ENCODE data around the gene CNEP1R1.

DNA sequence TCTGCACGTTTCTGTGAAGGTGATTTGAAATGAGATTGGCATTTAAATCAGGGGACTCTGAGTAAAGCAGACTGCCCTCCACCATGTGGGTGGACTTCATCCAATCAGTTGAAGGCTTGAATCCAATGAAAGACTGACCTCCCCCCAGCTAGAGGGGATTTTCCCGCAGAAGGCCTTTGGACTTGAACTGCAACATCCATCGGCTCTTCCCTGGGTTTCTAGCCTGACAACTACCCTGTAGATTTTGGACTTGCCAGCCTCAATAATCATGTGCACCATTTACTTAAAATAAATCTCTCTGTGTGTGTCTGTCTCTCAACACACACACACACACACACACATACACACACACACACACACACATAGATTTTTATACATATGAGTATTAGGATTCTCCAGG is 23.9 kb upstream of the CNEP1R1 start:
- TF ChIP-seq, protein P1, sequence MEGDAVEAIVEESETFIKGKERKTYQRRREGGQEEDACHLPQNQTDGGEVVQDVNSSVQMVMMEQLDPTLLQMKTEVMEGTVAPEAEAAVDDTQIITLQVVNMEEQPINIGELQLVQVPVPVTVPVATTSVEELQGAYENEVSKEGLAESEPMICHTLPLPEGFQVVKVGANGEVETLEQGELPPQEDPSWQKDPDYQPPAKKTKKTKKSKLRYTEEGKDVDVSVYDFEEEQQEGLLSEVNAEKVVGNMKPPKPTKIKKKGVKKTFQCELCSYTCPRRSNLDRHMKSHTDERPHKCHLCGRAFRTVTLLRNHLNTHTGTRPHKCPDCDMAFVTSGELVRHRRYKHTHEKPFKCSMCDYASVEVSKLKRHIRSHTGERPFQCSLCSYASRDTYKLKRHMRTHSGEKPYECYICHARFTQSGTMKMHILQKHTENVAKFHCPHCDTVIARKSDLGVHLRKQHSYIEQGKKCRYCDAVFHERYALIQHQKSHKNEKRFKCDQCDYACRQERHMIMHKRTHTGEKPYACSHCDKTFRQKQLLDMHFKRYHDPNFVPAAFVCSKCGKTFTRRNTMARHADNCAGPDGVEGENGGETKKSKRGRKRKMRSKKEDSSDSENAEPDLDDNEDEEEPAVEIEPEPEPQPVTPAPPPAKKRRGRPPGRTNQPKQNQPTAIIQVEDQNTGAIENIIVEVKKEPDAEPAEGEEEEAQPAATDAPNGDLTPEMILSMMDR (IDR thresholded peaks at IDR 0.05; ENCODE audit: insufficient read depth, low read length) = no peak
- TF ChIP-seq POLR2AphosphoS5 (IDR thresholded peaks at IDR 0.05; ENCODE audit: low read depth) (no peak), GABPA (IDR thresholded peaks at IDR 0.05; ENCODE audit: low read depth) (no peak), SPI1 (IDR thresholded peaks at IDR 0.05; ENCODE audit: borderline replicate concordance, low read depth) (no peak)
- TF ChIP-seq, protein P2, sequence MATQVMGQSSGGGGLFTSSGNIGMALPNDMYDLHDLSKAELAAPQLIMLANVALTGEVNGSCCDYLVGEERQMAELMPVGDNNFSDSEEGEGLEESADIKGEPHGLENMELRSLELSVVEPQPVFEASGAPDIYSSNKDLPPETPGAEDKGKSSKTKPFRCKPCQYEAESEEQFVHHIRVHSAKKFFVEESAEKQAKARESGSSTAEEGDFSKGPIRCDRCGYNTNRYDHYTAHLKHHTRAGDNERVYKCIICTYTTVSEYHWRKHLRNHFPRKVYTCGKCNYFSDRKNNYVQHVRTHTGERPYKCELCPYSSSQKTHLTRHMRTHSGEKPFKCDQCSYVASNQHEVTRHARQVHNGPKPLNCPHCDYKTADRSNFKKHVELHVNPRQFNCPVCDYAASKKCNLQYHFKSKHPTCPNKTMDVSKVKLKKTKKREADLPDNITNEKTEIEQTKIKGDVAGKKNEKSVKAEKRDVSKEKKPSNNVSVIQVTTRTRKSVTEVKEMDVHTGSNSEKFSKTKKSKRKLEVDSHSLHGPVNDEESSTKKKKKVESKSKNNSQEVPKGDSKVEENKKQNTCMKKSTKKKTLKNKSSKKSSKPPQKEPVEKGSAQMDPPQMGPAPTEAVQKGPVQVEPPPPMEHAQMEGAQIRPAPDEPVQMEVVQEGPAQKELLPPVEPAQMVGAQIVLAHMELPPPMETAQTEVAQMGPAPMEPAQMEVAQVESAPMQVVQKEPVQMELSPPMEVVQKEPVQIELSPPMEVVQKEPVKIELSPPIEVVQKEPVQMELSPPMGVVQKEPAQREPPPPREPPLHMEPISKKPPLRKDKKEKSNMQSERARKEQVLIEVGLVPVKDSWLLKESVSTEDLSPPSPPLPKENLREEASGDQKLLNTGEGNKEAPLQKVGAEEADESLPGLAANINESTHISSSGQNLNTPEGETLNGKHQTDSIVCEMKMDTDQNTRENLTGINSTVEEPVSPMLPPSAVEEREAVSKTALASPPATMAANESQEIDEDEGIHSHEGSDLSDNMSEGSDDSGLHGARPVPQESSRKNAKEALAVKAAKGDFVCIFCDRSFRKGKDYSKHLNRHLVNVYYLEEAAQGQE (IDR thresholded peaks at IDR 0.05; ENCODE audit: insufficient replicate concordance, low read depth) = no peak

Data from HL-60 (cell line).